WTC11 (cell line): ENCODE results near the gene ADGRF1.

Experiments used
- MXD4 ChIP-seq: fragments of 250-450 bp; sonication (Bioruptor Pico); IDR thresholded peaks from 2 replicates; pipeline ENCODE4 v1.8.0; 2021; ENCODE audit warnings: mild to moderate bottlenecking, moderate library complexity, borderline replicate concordance
- TF ChIP-seq, protein P1 (sequence below): fragments of 200-600 bp; IDR thresholded peaks from 2 replicates; pipeline ENCODE4 v1.8.0; 2022; ENCODE audit warnings: antibody characterized with exemption
- TF ChIP-seq, protein P2 (sequence below): sonication (generic); formaldehyde crosslinking; conservative IDR thresholded peaks from 2 replicates; pipeline ENCODE4 v1.8.1; 2022; ENCODE audit warnings: mild to moderate bottlenecking, missing genetic modification reagents

DNA sequence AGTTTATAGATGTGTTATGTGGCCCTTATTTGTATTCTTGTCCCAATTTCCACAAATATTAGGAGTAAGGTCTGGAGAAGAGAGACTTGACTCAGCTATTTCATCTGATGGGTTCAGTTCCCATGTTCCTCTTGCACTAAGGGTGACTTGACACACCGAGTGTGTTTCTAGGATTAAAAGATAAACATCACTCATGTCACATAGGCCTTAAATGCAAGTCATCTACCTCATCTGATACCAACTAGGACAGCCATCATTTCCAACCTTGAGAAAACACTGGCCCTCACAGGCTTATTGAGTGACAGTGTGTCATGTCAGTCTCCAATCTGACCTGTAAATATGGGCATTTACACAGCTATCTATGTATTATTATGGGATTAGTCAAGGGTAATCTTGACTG lies 67.3 kb downstream of the ADGRF1 start:
- TF ChIP-seq, protein P1, sequence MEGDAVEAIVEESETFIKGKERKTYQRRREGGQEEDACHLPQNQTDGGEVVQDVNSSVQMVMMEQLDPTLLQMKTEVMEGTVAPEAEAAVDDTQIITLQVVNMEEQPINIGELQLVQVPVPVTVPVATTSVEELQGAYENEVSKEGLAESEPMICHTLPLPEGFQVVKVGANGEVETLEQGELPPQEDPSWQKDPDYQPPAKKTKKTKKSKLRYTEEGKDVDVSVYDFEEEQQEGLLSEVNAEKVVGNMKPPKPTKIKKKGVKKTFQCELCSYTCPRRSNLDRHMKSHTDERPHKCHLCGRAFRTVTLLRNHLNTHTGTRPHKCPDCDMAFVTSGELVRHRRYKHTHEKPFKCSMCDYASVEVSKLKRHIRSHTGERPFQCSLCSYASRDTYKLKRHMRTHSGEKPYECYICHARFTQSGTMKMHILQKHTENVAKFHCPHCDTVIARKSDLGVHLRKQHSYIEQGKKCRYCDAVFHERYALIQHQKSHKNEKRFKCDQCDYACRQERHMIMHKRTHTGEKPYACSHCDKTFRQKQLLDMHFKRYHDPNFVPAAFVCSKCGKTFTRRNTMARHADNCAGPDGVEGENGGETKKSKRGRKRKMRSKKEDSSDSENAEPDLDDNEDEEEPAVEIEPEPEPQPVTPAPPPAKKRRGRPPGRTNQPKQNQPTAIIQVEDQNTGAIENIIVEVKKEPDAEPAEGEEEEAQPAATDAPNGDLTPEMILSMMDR = no peak
- TF ChIP-seq MXD4 (CRISPR knock-in tag) = no peak
- TF ChIP-seq, protein P2, sequence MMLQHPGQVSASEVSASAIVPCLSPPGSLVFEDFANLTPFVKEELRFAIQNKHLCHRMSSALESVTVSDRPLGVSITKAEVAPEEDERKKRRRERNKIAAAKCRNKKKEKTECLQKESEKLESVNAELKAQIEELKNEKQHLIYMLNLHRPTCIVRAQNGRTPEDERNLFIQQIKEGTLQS = no peak
